Stimulated activated CD8-positive, alpha-beta memory T cell treated with anti-CD3 and anti-CD28 coated beads, Interleukin-15, amount 100 ng/mL, for 24 hours (primary cell): ENCODE measurements around the gene SVEP1.
"Not testable (repeated sequence)": the region's sequence is repeated elsewhere in the genome, so short reads cannot be mapped to it uniquely, and the experiment has no call there.

Experiments
- DNase-seq: peaks from one replicate; pipeline ENCODE4 v3.0.0-alpha.2; 2020; ENCODE audit warnings: low read depth

SVEP1 gene

GRCh38 chr9:110579034-110579861, at the start of gene SVEP1:
SVEP1 (minus strand) TSS chr9:110579741; CDS start chr9:110579543, 198 bp downstream.
- no peak for DNase-seq

- no peak for DNase-seq
These were observed 46.7 kb upstream of the SVEP1 start for GRCh38 chr9:110626101-110626829.

- DNase-seq, result no peak
These were observed 44.0 kb upstream of the SVEP1 start for GRCh38 chr9:110623462-110624025.

GRCh38 chr9:110622368-110622767, 42.8 kb upstream of the SVEP1 start:
- DNase-seq, result no peak

- no peak for DNase-seq
These were observed 41.2 kb upstream of the SVEP1 start for GRCh38 chr9:110620726-110621125.

- no peak for DNase-seq
These were observed 40.3 kb upstream of the SVEP1 start for GRCh38 chr9:110619831-110620230.

GRCh38 chr9:110615498-110615897, 36.0 kb upstream of the SVEP1 start:
- no peak for DNase-seq

- DNase-seq, result not testable (repeated sequence)
These were observed 35.0 kb upstream of the SVEP1 start for GRCh38 chr9:110614576-110614975.

GRCh38 chr9:110606179-110606790, 26.7 kb upstream of the SVEP1 start:
- DNase-seq, result no peak

- DNase-seq, result no peak
These were observed 26.0 kb upstream of the SVEP1 start for GRCh38 chr9:110605565-110605964.

- no peak for DNase-seq
These were observed 24.6 kb upstream of the SVEP1 start for GRCh38 chr9:110604171-110604601.

- DNase-seq, result no peak
These were observed 22.7 kb upstream of the SVEP1 start for GRCh38 chr9:110602281-110602680.

GRCh38 chr9:110601098-110601497, 21.6 kb upstream of the SVEP1 start:
- DNase-seq, result no peak

- DNase-seq, result no peak
These were observed 19.9 kb upstream of the SVEP1 start for GRCh38 chr9:110599468-110599867.

GRCh38 chr9:110592044-110592830, 12.7 kb upstream of the SVEP1 start:
- no peak for DNase-seq

GRCh38 chr9:110591526-110591925, 12.0 kb upstream of the SVEP1 start:
- no peak for DNase-seq

GRCh38 chr9:110590816-110591215, 11.3 kb upstream of the SVEP1 start:
- DNase-seq, result no peak

GRCh38 chr9:110588296-110588695, 8.8 kb upstream of the SVEP1 start:
- DNase-seq, result no peak

- DNase-seq, result no peak
These were observed 3.7 kb upstream of the SVEP1 start for GRCh38 chr9:110583237-110583636.

- DNase-seq, result no peak
These were observed 2.6 kb upstream of the SVEP1 start for GRCh38 chr9:110582156-110582555.

GRCh38 chr9:110580850-110581249, 1.3 kb upstream of the SVEP1 start:
- no peak for DNase-seq

- DNase-seq, result no peak
These were observed 300 bp upstream of the SVEP1 start for GRCh38 chr9:110579862-110580219.
